HG03521 (cell line): Measurements from ENCODE around the gene BEND4.
"Not testable (repeated sequence)": the region's sequence is repeated elsewhere in the genome, so short reads cannot be mapped to it uniquely, and the experiment has no call there.

ENCODE experiments used
- ATAC-seq: cut with Tn5 transposase; IDR thresholded peaks from one replicate; pipeline ENCODE4 v1.9.1; 2021; ENCODE audit warnings: mild to moderate bottlenecking, moderate library complexity; ENCODE audit not compliant: unreplicated experiment

BEND4 gene

DNA sequence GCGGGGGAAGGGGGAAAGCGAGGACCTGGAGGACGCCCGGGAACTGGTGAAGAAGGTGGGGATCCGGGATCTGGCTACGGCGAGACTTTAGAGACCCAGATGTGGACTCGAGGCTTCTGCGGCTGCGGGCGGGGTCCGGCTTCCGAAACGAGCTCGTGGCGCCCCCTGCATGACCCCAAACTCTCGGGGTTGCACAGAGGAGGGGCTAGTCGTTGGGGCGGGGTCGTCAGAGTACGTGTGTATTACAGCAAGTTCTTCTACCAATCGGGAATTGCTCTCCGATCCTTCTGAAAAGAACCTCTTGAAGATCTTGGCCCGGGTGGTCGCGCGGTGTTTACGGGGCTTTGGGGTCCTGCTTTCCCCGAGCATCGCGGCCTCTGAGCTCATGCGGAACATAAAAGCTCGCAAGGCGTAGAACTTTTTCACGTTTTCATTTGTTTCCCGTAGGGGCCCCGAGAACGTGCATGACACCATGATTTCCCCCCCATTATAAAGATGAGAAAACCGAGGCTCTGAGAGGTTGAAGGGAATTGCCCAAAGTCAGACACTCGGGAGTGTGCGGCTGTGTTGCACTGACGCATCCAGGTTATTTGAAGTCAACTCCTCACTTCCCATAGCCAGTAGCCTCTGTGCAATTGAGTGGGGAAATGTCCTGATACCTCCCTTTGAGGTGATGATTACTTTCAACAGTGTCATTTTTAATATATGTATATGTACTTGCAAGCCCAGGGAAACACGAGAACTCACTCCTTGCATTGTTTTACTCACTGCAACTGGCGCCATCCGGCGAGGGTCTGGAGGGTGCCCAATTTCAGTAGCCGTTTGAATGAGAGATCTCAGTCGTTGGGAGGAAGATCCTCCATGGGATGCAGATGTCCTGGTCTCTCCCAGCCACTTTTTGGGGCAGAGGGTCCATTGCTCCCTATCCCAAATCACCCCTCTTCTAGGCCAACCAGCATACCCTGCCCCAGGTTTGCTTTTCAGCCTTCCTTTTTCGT, at the start of gene BEND4:
Gene BEND4, minus strand, starts transcription at position 149 of the 998 bp plus-strand sequence. CDS start 512 bp downstream, outside the sequence.
- peak; percentile 14 for ATAC-seq

DNA sequence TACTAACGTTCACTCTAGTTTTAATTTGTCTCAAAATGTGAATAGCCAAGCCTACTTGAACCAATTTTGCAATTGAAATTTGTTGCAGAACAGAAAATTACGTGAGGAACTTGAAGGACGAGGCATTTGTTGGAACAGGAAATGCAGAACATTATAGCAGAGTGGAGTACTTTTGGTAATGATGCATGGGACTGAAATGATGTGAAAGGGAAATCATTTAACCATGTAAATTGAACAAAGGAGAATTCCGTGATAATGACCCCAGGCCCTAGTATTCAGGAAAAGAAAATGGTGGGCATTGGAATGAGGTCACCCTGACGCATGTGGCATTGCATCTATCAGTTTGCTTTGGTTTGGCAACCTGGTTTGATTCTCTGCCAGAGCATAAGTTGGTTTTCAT, 44.9 kb upstream of the BEND4 start:
- ATAC-seq, result no peak

- no peak for ATAC-seq
These were observed 20.5 kb upstream of the BEND4 start for GRCh38 chr4:42172921-42173320.

DNA sequence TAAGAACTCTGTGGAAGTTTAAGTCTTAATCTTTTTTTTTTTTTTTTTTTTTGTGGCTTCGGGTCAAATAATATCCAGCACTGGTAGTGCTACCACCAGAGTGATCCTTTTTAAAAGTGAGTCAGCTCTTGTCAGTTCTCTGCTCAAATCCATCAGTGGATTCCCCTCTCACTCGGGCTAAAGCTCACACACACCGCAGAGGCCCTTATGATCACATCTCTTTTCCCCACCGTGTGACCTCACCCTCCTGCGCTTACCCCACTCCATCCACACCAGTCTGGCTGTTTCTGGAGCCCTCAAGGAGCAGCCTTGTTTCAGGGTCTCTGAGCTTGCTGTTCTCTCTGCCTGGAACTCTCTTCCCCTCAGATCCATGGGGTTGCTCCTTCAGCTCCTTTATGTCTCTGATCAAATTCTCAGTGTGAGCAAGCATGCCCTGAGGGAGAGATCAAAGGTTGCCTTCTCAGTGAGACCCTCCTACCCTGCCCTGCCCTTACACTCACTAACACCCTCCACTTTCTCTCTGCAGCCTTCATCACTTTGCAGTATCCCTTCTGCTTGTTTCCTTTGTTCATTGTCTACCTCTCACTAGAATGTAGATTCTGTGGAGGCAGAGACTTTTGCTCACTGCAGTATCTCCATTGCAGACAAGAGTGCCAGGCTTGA, 19.8 kb upstream of the BEND4 start:
- ATAC-seq, result no peak

DNA sequence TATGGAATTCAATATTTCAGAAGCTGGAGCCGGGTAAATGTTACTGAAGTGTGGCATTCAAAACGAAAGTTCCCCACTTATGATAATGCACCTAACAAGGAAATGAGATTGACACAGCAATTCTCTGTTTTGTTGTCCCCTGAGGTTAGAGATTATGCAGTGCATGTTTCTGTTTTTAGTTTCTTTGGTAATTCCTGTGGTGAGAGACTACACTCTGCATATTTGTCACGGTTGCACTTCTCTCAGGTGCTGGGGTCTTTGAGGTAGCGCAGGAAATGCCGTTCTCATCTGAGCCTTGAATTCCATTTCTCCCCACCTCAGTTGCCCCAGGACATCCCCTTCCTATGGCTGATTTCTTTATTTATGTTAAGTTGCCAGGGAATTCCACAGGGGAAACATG, 15.3 kb upstream of the BEND4 start:
- ATAC-seq, result peak; percentile 100

GRCh38 chr4:42166186-42166585, 13.7 kb upstream of the BEND4 start:
- ATAC-seq, result not testable (repeated sequence)

GRCh38 chr4:42159271-42160001, 7.0 kb upstream of the BEND4 start:
- ATAC-seq, result no peak

DNA sequence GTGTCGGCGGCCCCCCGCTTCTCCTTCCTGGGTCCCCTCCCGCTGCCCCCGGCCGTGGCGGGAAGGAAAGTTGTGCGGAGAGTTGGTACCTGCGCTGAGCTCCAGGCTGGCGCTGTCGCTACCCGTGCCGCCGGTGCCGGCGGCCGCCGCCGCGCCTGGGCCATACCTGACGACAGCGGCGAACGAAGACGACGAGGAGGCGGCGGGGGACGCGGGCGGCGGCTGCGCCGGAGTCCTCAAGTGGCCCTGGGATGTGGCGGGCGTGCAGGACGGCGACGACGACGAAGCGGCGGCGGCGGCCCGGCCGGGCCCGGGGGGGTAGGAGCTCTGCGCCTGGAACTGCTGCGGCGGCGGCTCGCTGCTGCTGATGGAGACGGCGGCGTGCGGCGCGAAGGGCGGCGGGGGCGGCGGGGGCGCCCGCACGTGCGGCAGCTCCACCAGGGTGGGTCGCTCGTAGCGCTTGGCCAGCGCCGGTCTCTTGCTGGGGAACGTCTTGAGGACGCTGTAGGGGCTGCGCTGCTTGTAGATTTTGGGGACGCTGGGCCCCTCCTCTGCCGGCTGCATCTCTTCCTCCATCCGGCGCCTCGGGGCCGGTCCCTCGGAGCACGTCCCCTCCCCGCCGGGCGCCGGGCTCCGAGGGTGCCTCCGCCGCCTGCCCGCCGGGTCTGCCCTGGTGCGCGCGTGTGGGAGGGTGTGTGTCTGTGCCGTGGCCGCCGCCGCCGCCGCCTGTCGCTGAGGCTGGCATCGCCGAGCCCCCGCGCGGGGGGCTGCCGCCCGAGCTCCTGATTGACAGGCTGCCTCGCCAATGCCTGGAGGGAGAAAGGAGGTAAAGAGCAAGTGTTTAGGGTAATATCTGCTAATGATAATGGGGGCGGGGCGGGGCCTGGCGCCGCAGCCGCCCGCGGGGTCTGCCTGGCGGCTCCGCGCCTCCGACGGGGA, 618 bp downstream of the BEND4 start:
- ATAC-seq, result peak; percentile 58

GRCh38 chr4:42150653-42151567, 1.5 kb downstream of the BEND4 start:
- ATAC-seq, result peak; percentile 25

DNA sequence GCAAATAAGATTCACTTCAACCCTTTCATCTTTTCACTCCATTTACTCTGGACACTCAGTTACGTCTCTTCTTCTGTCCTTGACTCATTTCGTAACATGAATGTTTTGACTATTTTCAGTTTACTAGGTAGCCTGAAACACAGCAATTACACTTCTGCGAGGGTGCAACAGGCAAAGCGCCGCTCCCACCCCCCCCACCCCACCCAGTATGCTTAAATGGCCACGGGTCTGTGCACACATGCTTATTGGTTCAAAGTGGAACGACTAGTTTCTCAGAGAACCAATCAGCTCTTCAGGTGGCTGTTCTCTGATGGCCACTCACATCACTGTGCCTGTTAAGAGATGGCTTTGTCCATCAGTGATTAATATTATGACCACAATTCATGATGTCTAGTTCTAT, 3.5 kb downstream of the BEND4 start:
- no peak for ATAC-seq

DNA sequence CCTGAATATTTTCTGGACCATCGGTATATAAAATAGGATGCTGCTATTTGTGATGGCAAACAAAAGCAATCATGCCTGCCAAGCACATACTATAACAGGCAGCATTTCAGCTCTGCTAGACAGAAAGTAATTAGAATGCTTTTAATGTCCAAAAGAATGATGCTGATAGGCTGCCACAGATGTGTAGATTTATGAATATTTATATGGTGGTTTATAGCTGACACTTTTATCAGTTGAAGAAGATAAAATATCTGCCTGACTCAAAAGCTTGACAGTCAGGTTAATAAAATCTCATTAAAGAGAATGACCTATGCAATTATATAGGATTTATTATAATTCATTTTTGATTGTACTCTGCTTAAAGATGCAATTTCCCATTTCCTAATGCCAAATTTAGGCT, 4.0 kb downstream of the BEND4 start:
- ATAC-seq, result no peak

GRCh38 chr4:42144028-42144427, 8.4 kb downstream of the BEND4 start:
- no peak for ATAC-seq

DNA sequence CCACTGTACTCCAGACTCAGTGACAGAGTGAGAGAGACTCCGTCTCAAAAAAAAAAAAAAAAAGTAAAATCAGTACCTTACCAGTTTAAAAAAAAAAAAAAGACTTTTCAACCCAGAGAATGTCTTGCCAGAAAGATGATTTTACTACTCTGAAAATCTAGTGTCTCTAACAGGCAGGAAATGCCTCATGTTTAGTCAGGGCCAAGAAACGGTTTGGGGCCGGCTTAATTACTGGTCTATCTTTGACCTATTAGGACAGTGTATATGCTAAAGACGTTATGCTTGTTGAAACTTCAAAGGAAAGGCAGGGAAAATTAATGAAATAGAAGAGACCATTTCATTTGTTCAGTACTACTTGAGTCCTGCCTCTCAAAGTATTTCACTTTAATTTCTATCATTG, 9.9 kb downstream of the BEND4 start:
- no peak for ATAC-seq

- no peak for ATAC-seq
These were observed 16.1 kb downstream of the BEND4 start for GRCh38 chr4:42136371-42136770.

DNA sequence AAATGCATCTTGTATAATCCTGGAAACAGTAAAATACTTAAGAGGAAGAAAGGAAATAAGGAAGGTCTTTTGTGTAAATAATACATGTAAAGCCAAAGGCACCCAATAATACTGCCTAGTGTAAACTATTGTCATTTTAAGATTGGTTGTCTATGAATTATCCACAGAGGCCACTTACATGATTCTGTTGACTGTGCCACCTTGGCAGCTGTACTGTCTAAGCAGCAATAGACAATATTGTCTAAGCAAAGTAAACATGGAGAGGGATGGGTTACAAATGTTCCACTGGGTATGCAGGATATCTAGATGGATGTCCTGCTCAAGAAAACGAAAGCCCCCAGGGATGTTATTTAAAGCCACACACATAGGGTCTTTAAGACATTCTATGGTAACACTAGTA, 19.4 kb downstream of the BEND4 start:
- ATAC-seq, result no peak

GRCh38 chr4:42132099-42132498, 20.4 kb downstream of the BEND4 start:
- ATAC-seq, result no peak

- no peak for ATAC-seq
These were observed 29.3 kb downstream of the BEND4 start for GRCh38 chr4:42123071-42123644.

- ATAC-seq, result no peak
These were observed 30.2 kb downstream of the BEND4 start for GRCh38 chr4:42122237-42122636.

DNA sequence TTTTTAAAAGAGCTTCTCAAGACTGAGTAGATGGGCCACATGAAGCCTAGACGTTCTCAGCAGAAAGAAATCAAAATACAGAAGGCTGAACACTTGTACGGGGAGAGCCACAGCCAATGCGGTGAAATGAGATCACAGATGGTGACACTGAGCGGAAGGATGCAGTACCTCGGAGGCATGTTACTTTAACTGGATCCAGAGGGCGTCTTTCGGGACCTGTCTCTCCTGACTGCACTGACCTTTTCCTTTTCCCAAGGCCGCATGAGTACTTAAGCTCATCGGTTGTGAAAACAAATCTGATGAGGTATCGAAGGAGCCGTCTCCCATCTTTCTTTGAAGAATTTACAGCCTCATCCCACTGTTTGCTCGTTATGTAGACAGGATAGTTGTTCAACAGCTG, 32.6 kb downstream of the BEND4 start:
- no peak for ATAC-seq
